Prostate gland (tissue), 2 donors: ENCODE measurements around the gene FANCD2. TPM values are rescaled to one million over a fixed set of nuclear protein-coding genes. Genes with fewer than 3 reads are reported as not detected.

ENCODE experiments used
- DNase-seq: peaks from one replicate; pipeline ENCODE4 v3.0.0-alpha.2; 2019; ENCODE audit warnings: low spot score
- H3K27ac ChIP-seq, 2 donors: fragments of 200-600 bp; sonication (generic); 2 replicates each; pipeline ENCODE4 v1.5.1; 2017 to 2019
- H3K27me3 ChIP-seq: fragments of 200-600 bp; sonication (generic); replicated peaks from 2 replicates; pipeline ENCODE4 v1.5.1; 2019; ENCODE audit not compliant: insufficient read depth
- H3K36me3 ChIP-seq, 2 donors: fragments of 200-600 bp; sonication (generic); 1 replicate in 1 of 2; 2 replicates in 1 of 2; pipeline versions ENCODE4 v1.5.1 to v1.8.1; 2017 to 2019
- H3K4me1 ChIP-seq: fragments of 200-600 bp; sonication (generic); replicated peaks from 2 replicates; pipeline ENCODE4 v1.5.1; 2019
- H3K4me3 ChIP-seq, 2 donors: fragments of 200-600 bp; sonication (generic); 2 replicates each; pipeline ENCODE4 v1.5.1; 2017 to 2019
- H3K9me3 ChIP-seq: fragments of 200-600 bp; sonication (generic); 2 replicates; pipeline ENCODE4 v1.5.1; 2017
- POLR2A ChIP-seq: fragments of 450-650 bp; IDR thresholded peaks from one replicate; pipeline ENCODE4 v1.6.1; 2016; ENCODE audit warnings: antibody characterized with exemption, mild to moderate bottlenecking
- POLR2AphosphoS5 ChIP-seq: sonication (generic); formaldehyde crosslinking; IDR thresholded peaks from one replicate; pipeline ENCODE4 v1.6.1; 2017; ENCODE audit warnings: antibody characterized with exemption
- WGBS: methylation state at CpG from one replicate; pipeline ENCODE4 v1.1.5; 2018; 5-methylcytosine and 5-hydroxymethylcytosine counted together
- intact Hi-C: fragments of 100-400 bp; cut with DNase I; formaldehyde crosslinking; loops from one replicate; pipeline ENCODE4 v1.14.2; 2022
- total RNA-seq, 2 donors: library from RNA; depleted of rRNA; stranded (reverse); fragments of >200 nt; gene quantifications; one replicate each; pipeline ENCODE4 v1.1.0, GENCODE V29; 2016
- TF ChIP-seq, protein P1 (sequence below), 4 experiments: fragments of 200-600 bp in 2 of 4; fragments of 450-650 bp in 2 of 4; sonication (generic) in 2 of 4; IDR thresholded peaks; 1 replicate in 3 of 4; 2 replicates in 1 of 4; pipeline ENCODE4 v1.5.1; 2016 to 2019; ENCODE audit warnings: antibody characterized with exemption in 4 of 4, mild to moderate bottlenecking in 2 of 4, moderate library complexity in 2 of 4

The FANCD2 gene
- total RNA-seq, 2 donors from 2014 or later, result 7.6 to 13.2 TPM

DNA sequence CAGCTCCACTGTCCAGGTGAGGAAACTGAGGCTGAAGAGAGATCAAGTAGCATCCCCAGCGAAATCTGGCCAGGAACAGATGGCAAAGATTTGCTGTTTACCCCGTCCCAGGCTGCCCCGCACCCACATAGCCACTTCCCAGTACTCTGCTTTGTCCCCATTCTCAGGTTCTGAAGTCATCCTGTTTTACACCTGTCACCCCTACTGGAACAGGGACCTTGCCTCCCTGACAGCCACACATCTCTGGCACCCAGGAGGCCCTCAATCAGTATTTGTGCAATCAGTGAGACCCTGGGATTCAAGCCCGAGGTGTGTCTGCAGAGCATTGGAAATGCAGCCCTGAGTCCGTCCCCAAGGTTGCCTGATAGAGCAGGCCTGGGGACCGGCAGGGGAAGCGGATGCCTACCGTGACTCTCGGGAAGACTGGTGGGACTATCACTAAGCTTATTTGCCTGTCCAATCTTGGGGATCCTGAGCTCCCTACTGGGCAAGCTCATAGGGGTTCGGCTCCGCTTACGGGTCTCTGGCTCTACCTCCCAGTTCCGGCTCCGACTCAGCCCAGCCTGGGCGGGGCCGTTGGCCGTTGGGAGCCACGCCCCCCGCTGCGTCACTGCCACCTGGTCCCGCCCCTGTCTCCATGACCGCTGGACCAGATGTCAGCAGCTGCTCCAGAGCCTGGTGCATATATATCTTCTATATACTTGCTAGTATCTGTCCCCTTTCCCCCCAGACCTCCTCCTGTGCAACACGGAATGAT lies 17.5 kb upstream of the FANCD2 start:
- Histone ChIP-seq H3K27me3 (no peaks in the 10 kb centered on the region), H3K9me3 (no peaks in the 10 kb centered on the region), H3K4me1 (peaks cover 4% of the 10 kb centered on the region), H3K27ac (peak overlapping the region; percentile 63 to 74), H3K4me3 (peak overlapping the region; percentile 26 to 48), H3K36me3 (no peaks in the 10 kb centered on the region)
- intact Hi-C loops, result no loop called here
- TF ChIP-seq POLR2A, result peak; percentile 63
- TF ChIP-seq POLR2AphosphoS5, result peak; percentile 77
- TF ChIP-seq, protein P1, sequence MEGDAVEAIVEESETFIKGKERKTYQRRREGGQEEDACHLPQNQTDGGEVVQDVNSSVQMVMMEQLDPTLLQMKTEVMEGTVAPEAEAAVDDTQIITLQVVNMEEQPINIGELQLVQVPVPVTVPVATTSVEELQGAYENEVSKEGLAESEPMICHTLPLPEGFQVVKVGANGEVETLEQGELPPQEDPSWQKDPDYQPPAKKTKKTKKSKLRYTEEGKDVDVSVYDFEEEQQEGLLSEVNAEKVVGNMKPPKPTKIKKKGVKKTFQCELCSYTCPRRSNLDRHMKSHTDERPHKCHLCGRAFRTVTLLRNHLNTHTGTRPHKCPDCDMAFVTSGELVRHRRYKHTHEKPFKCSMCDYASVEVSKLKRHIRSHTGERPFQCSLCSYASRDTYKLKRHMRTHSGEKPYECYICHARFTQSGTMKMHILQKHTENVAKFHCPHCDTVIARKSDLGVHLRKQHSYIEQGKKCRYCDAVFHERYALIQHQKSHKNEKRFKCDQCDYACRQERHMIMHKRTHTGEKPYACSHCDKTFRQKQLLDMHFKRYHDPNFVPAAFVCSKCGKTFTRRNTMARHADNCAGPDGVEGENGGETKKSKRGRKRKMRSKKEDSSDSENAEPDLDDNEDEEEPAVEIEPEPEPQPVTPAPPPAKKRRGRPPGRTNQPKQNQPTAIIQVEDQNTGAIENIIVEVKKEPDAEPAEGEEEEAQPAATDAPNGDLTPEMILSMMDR (IDR thresholded peaks at IDR 0.05), result no peak
- peak; percentile 87 for DNase-seq
- 7% methylated on average over 22 of the region's 23 CpGs for WGBS

GRCh38 chr3:10010421-10010877 lies 15.8 kb upstream of the FANCD2 start:
- intact Hi-C loops, result no loop called here
- H3K27ac ChIP-seq, result peak overlapping the region; percentile 61 to 64
- H3K4me1 ChIP-seq, result peaks cover 9% of the 10 kb centered on the region
- WGBS, result 5% methylated on average over 9 of the region's 9 CpGs
- peak overlapping the region; percentile 40 to 44 for H3K4me3 ChIP-seq
- no peaks in the 10 kb centered on the region for H3K27me3 ChIP-seq
- no peaks in the 10 kb centered on the region for H3K36me3 ChIP-seq
- no peaks in the 10 kb centered on the region for H3K9me3 ChIP-seq
- TF ChIP-seq, protein P1 (IDR thresholded peaks at IDR 0.05), result no peak
- TF ChIP-seq POLR2AphosphoS5 (no peak), POLR2A (no peak)
- no peak for DNase-seq

- Histone ChIP-seq H3K36me3 (no peaks in the 10 kb centered on the region), H3K9me3 (no peaks in the 10 kb centered on the region), H3K27me3 (no peaks in the 10 kb centered on the region), H3K4me1 (peaks cover 11% of the 10 kb centered on the region), H3K27ac (peak overlapping the region; percentile 61 to 64), H3K4me3 (peak overlapping the region; percentile 40 to 44)
- intact Hi-C loops, result no loop called here
- DNase-seq, result peak; percentile 97
- TF ChIP-seq POLR2AphosphoS5 (peak; percentile 72), POLR2A (peak; percentile 71)
- TF ChIP-seq, protein P1 (IDR thresholded peaks at IDR 0.05), result peak in 1 of 4 experiments; percentile 8
- WGBS, result under 1% methylated on average over 43 of the region's 51 CpGs
Measured at GRCh38 chr3:10010878-10011465, 15.3 kb upstream of the FANCD2 start.

- intact Hi-C loops, result no loop called here
- H3K27ac ChIP-seq, result peak overlapping the region in 1 of 2 donors; percentile 61
- H3K9me3 ChIP-seq, result no peaks in the 10 kb centered on the region
- no peaks in the 10 kb centered on the region for H3K36me3 ChIP-seq
- no peak for DNase-seq
- H3K4me1 ChIP-seq, result peaks cover 11% of the 10 kb centered on the region
- WGBS, result 19% methylated on average over 8 of the region's 8 CpGs
- H3K27me3 ChIP-seq, result no peaks in the 10 kb centered on the region
- H3K4me3 ChIP-seq, result peak overlapping the region in 1 of 2 donors; percentile 40
- TF ChIP-seq POLR2A (no peak), POLR2AphosphoS5 (no peak)
- TF ChIP-seq, protein P1 (IDR thresholded peaks at IDR 0.05), result no peak
Measured at GRCh38 chr3:10011631-10012030, 14.6 kb upstream of the FANCD2 start.
